Keratinocyte (primary cell): ENCODE measurements around the gene RTL1. TPM values are rescaled to one million over a fixed set of nuclear protein-coding genes. Genes with fewer than 3 reads are reported as not detected.

Experiments
- DNase-seq: peaks from one replicate; pipeline ENCODE4 v3.0.0-alpha.2; 2011; ENCODE audit warnings: low read depth, missing footprints, low spot score
- FAIRE-seq: peaks from 2 replicates; lab custom pipeline; 2011; peaks lifted over from hg19 to GRCh38; lab: Jason Lieb, UNC
- H2AFZ ChIP-seq: 2 replicates; pipeline ENCODE4 v1.6.0; 2012; ENCODE audit warnings: low read length, control low read depth, inconsistent platforms; ENCODE audit not compliant: control insufficient read depth
- H3K27ac ChIP-seq: 2 replicates; pipeline ENCODE4 v1.5.1; 2011; ENCODE audit warnings: low read length; ENCODE audit not compliant: control insufficient read depth, insufficient read depth
- H3K27me3 ChIP-seq: 3 replicates; pipeline ENCODE4 v1.6.0; 2011; ENCODE audit warnings: low read length; ENCODE audit not compliant: control insufficient read depth, insufficient read depth; ENCODE audit errors: extremely low read depth
- H3K36me3 ChIP-seq, 2 experiments: 2 replicates in 1 of 2; 3 replicates in 1 of 2; pipeline ENCODE4 v1.5.1; 2011; ENCODE audit warnings: low read length in 2 of 2, mild to moderate bottlenecking in 1 of 2; ENCODE audit not compliant: control insufficient read depth in 2 of 2, insufficient read depth in 2 of 2; ENCODE audit errors: extremely low read depth in 1 of 2
- H3K4me1 ChIP-seq: 3 replicates; pipeline ENCODE4 v1.5.1; 2011; ENCODE audit warnings: low read length; ENCODE audit not compliant: control insufficient read depth, insufficient read depth; ENCODE audit errors: extremely low read depth
- H3K4me2 ChIP-seq: 3 replicates; pipeline ENCODE4 v1.6.0; 2011; ENCODE audit warnings: low read depth, low read length; ENCODE audit not compliant: control insufficient read depth, insufficient read depth; ENCODE audit errors: extremely low read depth
- H3K4me3 ChIP-seq, 3 experiments: fragments of 200-600 bp in 1 of 3; sonication (generic) in 1 of 3; 2 replicates in 2 of 3; 3 replicates in 1 of 3; pipeline ENCODE4 v1.5.1; 2011 to 2016; ENCODE audit warnings: low read length in 3 of 3, mild to moderate bottlenecking in 3 of 3, control low read depth in 2 of 3, inconsistent platforms in 1 of 3, low read depth in 1 of 3, mixed read lengths in 1 of 3, mixed run types in 1 of 3, moderate library complexity in 1 of 3; ENCODE audit not compliant: control insufficient read depth in 2 of 3, insufficient read depth in 2 of 3; ENCODE audit errors: extremely low read depth in 1 of 3
- H3K79me2 ChIP-seq: 2 replicates; pipeline ENCODE4 v1.6.0; 2012; ENCODE audit warnings: low read length; ENCODE audit not compliant: control insufficient read depth, insufficient read depth
- H3K9ac ChIP-seq: 3 replicates; pipeline ENCODE4 v1.6.0; 2011; ENCODE audit warnings: low read length; ENCODE audit not compliant: control insufficient read depth, insufficient read depth; ENCODE audit errors: extremely low read depth
- H3K9me1 ChIP-seq: 3 replicates; pipeline ENCODE4 v1.6.0; 2011; ENCODE audit warnings: low read length; ENCODE audit not compliant: control insufficient read depth, insufficient read depth; ENCODE audit errors: extremely low read depth
- H3K9me3 ChIP-seq: 2 replicates; pipeline ENCODE4 v1.5.1; 2012; ENCODE audit warnings: low read depth, low read length; ENCODE audit not compliant: control insufficient read depth
- H4K20me1 ChIP-seq: 3 replicates; pipeline ENCODE4 v1.6.0; 2011; ENCODE audit warnings: low read length; ENCODE audit not compliant: control insufficient read depth, insufficient read depth; ENCODE audit errors: extremely low read depth
- EZH2 ChIP-seq: IDR thresholded peaks from one replicate; pipeline ENCODE4 v1.6.1; 2012; ENCODE audit warnings: inconsistent platforms, mild to moderate bottlenecking, low read length, moderate library complexity
- dilution Hi-C: fragments of 300-500 bp; cut with MboI; formaldehyde crosslinking; loops from one replicate; pipeline ENCODE4 v1.7.0; 2020; ENCODE audit warnings: low sequenced_read_pairs; ENCODE audit not compliant: extremely low pct_ligation_motif_present
- polyA plus RNA-seq, 5 experiments: library from polyadenylated mRNA; depleted of rRNA in 3 of 5; stranded (reverse) in 3 of 5; stranded (forward) in 1 of 5; unstranded in 1 of 5; fragments of >200 nt; gene quantifications; 1 replicate in 1 of 5; 2 replicates in 3 of 5; 3 replicates in 1 of 5; pipeline versions ENCODE4 v1.2.1 to v1.2.3, GENCODE V29; 2011 to 2012; ENCODE audit warnings: missing spikeins in 2 of 5, low read depth in 1 of 5, low replicate concordance in 1 of 5
- TF ChIP-seq, protein P1 (sequence below), 3 experiments: IDR thresholded peaks in 1 of 3; conservative IDR thresholded peaks in 1 of 3; optimal IDR thresholded peaks in 1 of 3; 2 replicates in 2 of 3; 3 replicates in 1 of 3; pipeline versions ENCODE3 to v1.5.1; 2011; ENCODE audit warnings: low read length in 3 of 3, mild to moderate bottlenecking in 3 of 3, moderate library complexity in 2 of 3, control low read depth in 1 of 3, inconsistent platforms in 1 of 3; ENCODE audit not compliant: insufficient read depth in 2 of 3; ENCODE audit errors: extremely low read depth in 1 of 3

Gene RTL1
- polyA plus RNA-seq, 1 donor (not counting 4 experiments of a cell fraction or from before 2014, with no cell fraction given), result not detected

- H3K36me3 ChIP-seq, result no peaks in the 10 kb centered on the region
- H3K4me2 ChIP-seq, result no peak overlapping the region
- TF ChIP-seq, protein P1, sequence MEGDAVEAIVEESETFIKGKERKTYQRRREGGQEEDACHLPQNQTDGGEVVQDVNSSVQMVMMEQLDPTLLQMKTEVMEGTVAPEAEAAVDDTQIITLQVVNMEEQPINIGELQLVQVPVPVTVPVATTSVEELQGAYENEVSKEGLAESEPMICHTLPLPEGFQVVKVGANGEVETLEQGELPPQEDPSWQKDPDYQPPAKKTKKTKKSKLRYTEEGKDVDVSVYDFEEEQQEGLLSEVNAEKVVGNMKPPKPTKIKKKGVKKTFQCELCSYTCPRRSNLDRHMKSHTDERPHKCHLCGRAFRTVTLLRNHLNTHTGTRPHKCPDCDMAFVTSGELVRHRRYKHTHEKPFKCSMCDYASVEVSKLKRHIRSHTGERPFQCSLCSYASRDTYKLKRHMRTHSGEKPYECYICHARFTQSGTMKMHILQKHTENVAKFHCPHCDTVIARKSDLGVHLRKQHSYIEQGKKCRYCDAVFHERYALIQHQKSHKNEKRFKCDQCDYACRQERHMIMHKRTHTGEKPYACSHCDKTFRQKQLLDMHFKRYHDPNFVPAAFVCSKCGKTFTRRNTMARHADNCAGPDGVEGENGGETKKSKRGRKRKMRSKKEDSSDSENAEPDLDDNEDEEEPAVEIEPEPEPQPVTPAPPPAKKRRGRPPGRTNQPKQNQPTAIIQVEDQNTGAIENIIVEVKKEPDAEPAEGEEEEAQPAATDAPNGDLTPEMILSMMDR (optimal IDR thresholded peaks at IDR 0.05 in 1 of 3, IDR thresholded peaks at IDR 0.05 in 1 of 3, conservative IDR thresholded peaks at IDR 0.05 in 1 of 3; ENCODE audit: extremely low read depth in 1 of 3, insufficient read depth in 2 of 3, low read length in 3 of 3), result no peak
- TF ChIP-seq EZH2, result no peak
- no peak overlapping the region for H3K9ac ChIP-seq
- H3K9me1 ChIP-seq, result no peaks in the 10 kb centered on the region
- no peaks in the 10 kb centered on the region for H3K9me3 ChIP-seq
- DNase-seq (no peak), FAIRE-seq (no peak)
- H3K79me2 ChIP-seq, result no peaks in the 10 kb centered on the region
- no peaks in the 10 kb centered on the region for H3K27me3 ChIP-seq
- H3K27ac ChIP-seq, result no peak overlapping the region
- H4K20me1 ChIP-seq, result no peaks in the 10 kb centered on the region
- dilution Hi-C loops, result no loop called here
- no peaks in the 10 kb centered on the region for H3K4me1 ChIP-seq
- no peak overlapping the region for H3K4me3 ChIP-seq
- no peak overlapping the region for H2AFZ ChIP-seq
Observed at GRCh38 chr14:100861937-100862247, 41.6 kb downstream of the RTL1 start.

DNA sequence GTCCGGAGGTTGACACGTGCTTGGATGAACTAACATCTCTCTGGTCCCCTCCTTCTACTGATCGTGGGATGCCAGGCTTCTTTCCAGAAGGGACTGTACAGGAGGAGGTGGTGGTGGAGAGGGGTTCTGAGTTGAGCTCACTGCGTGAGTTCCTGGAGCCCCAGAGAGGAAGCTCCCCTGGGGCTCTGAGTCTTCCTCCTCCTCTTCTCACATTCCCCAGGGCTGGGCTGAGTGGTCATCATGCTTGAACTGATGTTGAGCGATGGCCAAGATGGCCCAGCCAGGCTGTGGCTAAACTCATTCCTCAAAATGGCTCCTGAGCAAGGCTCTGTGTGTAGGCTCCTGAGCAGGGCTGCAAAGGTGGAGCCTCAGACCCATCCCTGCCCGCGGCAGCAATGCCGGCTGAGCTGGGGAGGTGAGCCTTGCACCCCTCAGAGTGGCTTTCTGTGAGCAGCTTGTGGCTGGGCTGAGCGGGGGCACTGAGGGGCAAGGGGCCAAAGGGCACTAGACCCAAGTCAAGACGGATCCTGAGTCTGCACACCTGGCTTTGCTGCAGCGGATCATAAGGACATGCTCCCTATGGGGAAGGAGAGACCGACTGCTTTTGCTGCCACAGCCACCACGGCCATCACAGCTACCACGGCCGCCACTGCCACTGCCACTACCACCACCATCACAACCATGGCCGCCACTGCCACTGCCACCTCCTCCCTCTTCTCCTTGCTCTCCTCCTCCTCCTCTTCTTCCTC, 42.2 kb downstream of the RTL1 start:
- no peak for DNase-seq
- dilution Hi-C loops, result no loop called here
- Histone ChIP-seq H3K4me2 (no peak overlapping the region), H3K36me3 (no peaks in the 10 kb centered on the region), H3K4me1 (no peaks in the 10 kb centered on the region), H3K27ac (no peak overlapping the region), H3K9me1 (no peaks in the 10 kb centered on the region), H2AFZ (no peak overlapping the region), H3K27me3 (no peaks in the 10 kb centered on the region), H3K9ac (no peak overlapping the region), H3K9me3 (no peaks in the 10 kb centered on the region), H3K79me2 (no peaks in the 10 kb centered on the region), H3K4me3 (no peak overlapping the region), H4K20me1 (no peaks in the 10 kb centered on the region)
- FAIRE-seq, result no peak
- TF ChIP-seq EZH2, result no peak
- TF ChIP-seq, protein P1 (optimal IDR thresholded peaks at IDR 0.05 in 1 of 3, IDR thresholded peaks at IDR 0.05 in 1 of 3, conservative IDR thresholded peaks at IDR 0.05 in 1 of 3; ENCODE audit: extremely low read depth in 1 of 3, insufficient read depth in 2 of 3, low read length in 3 of 3), result no peak
